ENCODE data around the gene CDH4. TPM values are rescaled to one million over a fixed set of nuclear protein-coding genes. Genes with fewer than 3 reads are reported as not detected.

CDH4 gene
- total RNA-seq, 1 experiment from 2014 or later: not detected

GRCh38 chr20:61371501-61372136, 119.6 kb downstream of the CDH4 start:
- no peaks in the 10 kb centered on the region; the same call in 1 of the 2 replicates for H3K27me3 ChIP-seq (ENCODE audit: control insufficient read depth, insufficient read depth, low read length)
- H3K9me3 ChIP-seq (ENCODE audit: control insufficient read depth, insufficient read depth, low read depth, low read length): no peaks in the 10 kb centered on the region
- DNase-seq (ENCODE audit: low read depth, low spot score) (no peak), ATAC-seq (no peak)
- CTCF ChIA-PET: no interaction called here
- intact Hi-C loops (cut with micrococcal nuclease; ENCODE audit: unreplicated experiment): no loop called here
- no TSS peak for BruUV-seq (replicated peaks)
- POLR2A ChIA-PET: no interaction called here
- no peaks in the 10 kb centered on the region for H3K36me3 ChIP-seq (ENCODE audit: control insufficient read depth, insufficient read depth, low read length)
- TF ChIP-seq, protein P1, sequence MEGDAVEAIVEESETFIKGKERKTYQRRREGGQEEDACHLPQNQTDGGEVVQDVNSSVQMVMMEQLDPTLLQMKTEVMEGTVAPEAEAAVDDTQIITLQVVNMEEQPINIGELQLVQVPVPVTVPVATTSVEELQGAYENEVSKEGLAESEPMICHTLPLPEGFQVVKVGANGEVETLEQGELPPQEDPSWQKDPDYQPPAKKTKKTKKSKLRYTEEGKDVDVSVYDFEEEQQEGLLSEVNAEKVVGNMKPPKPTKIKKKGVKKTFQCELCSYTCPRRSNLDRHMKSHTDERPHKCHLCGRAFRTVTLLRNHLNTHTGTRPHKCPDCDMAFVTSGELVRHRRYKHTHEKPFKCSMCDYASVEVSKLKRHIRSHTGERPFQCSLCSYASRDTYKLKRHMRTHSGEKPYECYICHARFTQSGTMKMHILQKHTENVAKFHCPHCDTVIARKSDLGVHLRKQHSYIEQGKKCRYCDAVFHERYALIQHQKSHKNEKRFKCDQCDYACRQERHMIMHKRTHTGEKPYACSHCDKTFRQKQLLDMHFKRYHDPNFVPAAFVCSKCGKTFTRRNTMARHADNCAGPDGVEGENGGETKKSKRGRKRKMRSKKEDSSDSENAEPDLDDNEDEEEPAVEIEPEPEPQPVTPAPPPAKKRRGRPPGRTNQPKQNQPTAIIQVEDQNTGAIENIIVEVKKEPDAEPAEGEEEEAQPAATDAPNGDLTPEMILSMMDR (IDR thresholded peaks at IDR 0.05): no peak
- TF ChIP-seq TCF7L2 (IDR thresholded peaks at IDR 0.05; ENCODE audit: low read depth, low read length): no peak
- no peak for TF ChIP-seq POLR2AphosphoS5 (IDR thresholded peaks at IDR 0.05; ENCODE audit: low read depth, low read length)
- TF ChIP-seq, protein P2, sequence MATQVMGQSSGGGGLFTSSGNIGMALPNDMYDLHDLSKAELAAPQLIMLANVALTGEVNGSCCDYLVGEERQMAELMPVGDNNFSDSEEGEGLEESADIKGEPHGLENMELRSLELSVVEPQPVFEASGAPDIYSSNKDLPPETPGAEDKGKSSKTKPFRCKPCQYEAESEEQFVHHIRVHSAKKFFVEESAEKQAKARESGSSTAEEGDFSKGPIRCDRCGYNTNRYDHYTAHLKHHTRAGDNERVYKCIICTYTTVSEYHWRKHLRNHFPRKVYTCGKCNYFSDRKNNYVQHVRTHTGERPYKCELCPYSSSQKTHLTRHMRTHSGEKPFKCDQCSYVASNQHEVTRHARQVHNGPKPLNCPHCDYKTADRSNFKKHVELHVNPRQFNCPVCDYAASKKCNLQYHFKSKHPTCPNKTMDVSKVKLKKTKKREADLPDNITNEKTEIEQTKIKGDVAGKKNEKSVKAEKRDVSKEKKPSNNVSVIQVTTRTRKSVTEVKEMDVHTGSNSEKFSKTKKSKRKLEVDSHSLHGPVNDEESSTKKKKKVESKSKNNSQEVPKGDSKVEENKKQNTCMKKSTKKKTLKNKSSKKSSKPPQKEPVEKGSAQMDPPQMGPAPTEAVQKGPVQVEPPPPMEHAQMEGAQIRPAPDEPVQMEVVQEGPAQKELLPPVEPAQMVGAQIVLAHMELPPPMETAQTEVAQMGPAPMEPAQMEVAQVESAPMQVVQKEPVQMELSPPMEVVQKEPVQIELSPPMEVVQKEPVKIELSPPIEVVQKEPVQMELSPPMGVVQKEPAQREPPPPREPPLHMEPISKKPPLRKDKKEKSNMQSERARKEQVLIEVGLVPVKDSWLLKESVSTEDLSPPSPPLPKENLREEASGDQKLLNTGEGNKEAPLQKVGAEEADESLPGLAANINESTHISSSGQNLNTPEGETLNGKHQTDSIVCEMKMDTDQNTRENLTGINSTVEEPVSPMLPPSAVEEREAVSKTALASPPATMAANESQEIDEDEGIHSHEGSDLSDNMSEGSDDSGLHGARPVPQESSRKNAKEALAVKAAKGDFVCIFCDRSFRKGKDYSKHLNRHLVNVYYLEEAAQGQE (IDR thresholded peaks at IDR 0.05; ENCODE audit: insufficient read depth in 1 of 2, low read depth in 2 of 2, low read length in 1 of 2): no peak
- no peak for TF ChIP-seq SIN3A (IDR thresholded peaks at IDR 0.05; ENCODE audit: borderline replicate concordance, insufficient read depth, low read depth, low read length)
- no peaks in the 10 kb centered on the region for H3K4me1 ChIP-seq (ENCODE audit: control insufficient read depth, insufficient read depth, low read length)
- H3K4me3 ChIP-seq (ENCODE audit: low read depth in 2 of 2, low read length in 2 of 2): no peak overlapping the region
- in situ Hi-C loops (cut with HindIII; ENCODE audit: low pct_unique_long_range_greater_than_20kb, low sequenced_read_pairs): no loop called here
- H3K27ac ChIP-seq (ENCODE audit: low read length): no peak overlapping the region

GRCh38 chr20:61372137-61373054, 120.3 kb downstream of the CDH4 start:
- Histone ChIP-seq H3K27ac (ENCODE audit: low read length) (no peak overlapping the region), H3K27me3 (ENCODE audit: control insufficient read depth, insufficient read depth, low read length) (no peaks in the 10 kb centered on the region; the same call in 1 of the 2 replicates), H3K36me3 (ENCODE audit: control insufficient read depth, insufficient read depth, low read length) (no peaks in the 10 kb centered on the region), H3K4me1 (ENCODE audit: control insufficient read depth, insufficient read depth, low read length) (no peaks in the 10 kb centered on the region), H3K4me3 (ENCODE audit: low read depth in 2 of 2, low read length in 2 of 2) (no peak overlapping the region), H3K9me3 (ENCODE audit: control insufficient read depth, insufficient read depth, low read depth, low read length) (no peaks in the 10 kb centered on the region)
- no peak for ATAC-seq
- no TSS peak for BruUV-seq (replicated peaks)
- intact Hi-C loops (cut with micrococcal nuclease; ENCODE audit: unreplicated experiment) (no loop called here), in situ Hi-C loops (cut with HindIII; ENCODE audit: low pct_unique_long_range_greater_than_20kb, low sequenced_read_pairs) (no loop called here)
- no peak for TF ChIP-seq TCF7L2 (IDR thresholded peaks at IDR 0.05; ENCODE audit: low read depth, low read length)
- TF ChIP-seq, protein P1 (IDR thresholded peaks at IDR 0.05): no peak
- no peak for TF ChIP-seq POLR2AphosphoS5 (IDR thresholded peaks at IDR 0.05; ENCODE audit: low read depth, low read length)
- TF ChIP-seq, protein P2 (IDR thresholded peaks at IDR 0.05; ENCODE audit: insufficient read depth in 1 of 2, low read depth in 2 of 2, low read length in 1 of 2): no peak
- DNase-seq (ENCODE audit: low read depth, low spot score): no peak
- CTCF ChIA-PET: no interaction called here
- POLR2A ChIA-PET: no interaction called here
